ENCODE measurements around the gene CPNE4. TPM values are rescaled to one million over a fixed set of nuclear protein-coding genes. Genes with fewer than 3 reads are reported as not detected.

CPNE4 gene
- total and polyA plus RNA-seq, 9 of the 15 experiments (the other 6 are each of a cell fraction or from before 2014, with no cell fraction given) = not detected

- no peaks in the 10 kb centered on the region for H3K27me3 ChIP-seq (ENCODE audit: control insufficient read depth in 2 of 2, insufficient read depth in 2 of 2, low read length in 2 of 2)
- WGBS (ENCODE audit: insufficient coverage, low coverage, missing lambda C conversion rate) = 0% methylated on average over 1 of the region's 1 CpG
- DNase-seq (ENCODE audit: extremely low read depth in 1 of 4, low spot score in 3 of 4) (no peak), FAIRE-seq (no peak), ATAC-seq (no peak)
- ChIA-PET CTCF (ENCODE audit: low intra/inter-chr PET ratio) (no interaction called here), POLR2A (no interaction called here)
- no peak overlapping the region for H3K4me2 ChIP-seq (ENCODE audit: insufficient read depth, low read length)
- H3K9me1 ChIP-seq (ENCODE audit: control insufficient read depth, insufficient read depth, low read length) = no peaks in the 10 kb centered on the region
- no TSS peak for BruUV-seq (replicated peaks)
- H3K9ac ChIP-seq (ENCODE audit: insufficient read depth in 1 of 2, low read depth in 2 of 2, low read length in 2 of 2) = no peak overlapping the region
- H3K9me3 ChIP-seq (replicated peaks; ENCODE audit: control insufficient read depth, insufficient read depth, low read depth, low read length) = no peaks in the 10 kb centered on the region
- no peak overlapping the region for H3K27ac ChIP-seq (ENCODE audit: extremely low read depth, low read depth, low read length)
- in situ Hi-C loops (cut with MboI) (no loop called here), intact Hi-C loops (cut with micrococcal nuclease) (no loop called here)
- H4K20me1 ChIP-seq (replicated peaks; ENCODE audit: control insufficient read depth, insufficient read depth, low read length) = no peaks in the 10 kb centered on the region
- no peak overlapping the region for H3K4me3 ChIP-seq
- no peaks in the 10 kb centered on the region for H3K79me2 ChIP-seq (ENCODE audit: control insufficient read depth, insufficient read depth, low read length)
- H3K36me3 ChIP-seq (ENCODE audit: control insufficient read depth, insufficient read depth, low read length) = no peaks in the 10 kb centered on the region
- H3K4me1 ChIP-seq (replicated peaks in 1 of 2; ENCODE audit: control insufficient read depth in 2 of 2, insufficient read depth in 2 of 2, low read length in 2 of 2) = no peaks in the 10 kb centered on the region
- H2AFZ ChIP-seq (ENCODE audit: low read depth, low read length) = no peak overlapping the region
- TF ChIP-seq ZKSCAN8 (CRISPR knock-in tag; IDR thresholded peaks at IDR 0.05) = no peak
- no peak for TF ChIP-seq ZNF583 (CRISPR knock-in tag; IDR thresholded peaks at IDR 0.05)
- TF ChIP-seq ZC3H11A (IDR thresholded peaks at IDR 0.05; ENCODE audit: low read depth, low read length) = no peak
- TF ChIP-seq, protein P1, sequence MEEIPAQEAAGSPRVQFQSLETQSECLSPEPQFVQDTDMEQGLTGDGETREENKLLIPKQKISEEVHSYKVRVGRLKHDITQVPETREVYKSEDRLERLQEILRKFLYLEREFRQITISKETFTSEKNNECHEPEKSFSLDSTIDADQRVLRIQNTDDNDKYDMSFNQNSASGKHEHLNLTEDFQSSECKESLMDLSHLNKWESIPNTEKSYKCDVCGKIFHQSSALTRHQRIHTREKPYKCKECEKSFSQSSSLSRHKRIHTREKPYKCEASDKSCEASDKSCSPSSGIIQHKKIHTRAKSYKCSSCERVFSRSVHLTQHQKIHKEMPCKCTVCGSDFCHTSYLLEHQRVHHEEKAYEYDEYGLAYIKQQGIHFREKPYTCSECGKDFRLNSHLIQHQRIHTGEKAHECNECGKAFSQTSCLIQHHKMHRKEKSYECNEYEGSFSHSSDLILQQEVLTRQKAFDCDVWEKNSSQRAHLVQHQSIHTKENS (CRISPR knock-in tag; IDR thresholded peaks at IDR 0.05) = no peak
- TF ChIP-seq POLR2AphosphoS5 (IDR thresholded peaks at IDR 0.05; ENCODE audit: control insufficient read depth, insufficient read depth, low read depth, low read length) = no peak
- TF ChIP-seq TAF1 (IDR thresholded peaks at IDR 0.05; ENCODE audit: control insufficient read depth, extremely low read depth, insufficient read depth, low read length, severe bottlenecking) = no peak
- no peak for TF ChIP-seq SMARCA5 (IDR thresholded peaks at IDR 0.05)
- TF ChIP-seq, protein P2, sequence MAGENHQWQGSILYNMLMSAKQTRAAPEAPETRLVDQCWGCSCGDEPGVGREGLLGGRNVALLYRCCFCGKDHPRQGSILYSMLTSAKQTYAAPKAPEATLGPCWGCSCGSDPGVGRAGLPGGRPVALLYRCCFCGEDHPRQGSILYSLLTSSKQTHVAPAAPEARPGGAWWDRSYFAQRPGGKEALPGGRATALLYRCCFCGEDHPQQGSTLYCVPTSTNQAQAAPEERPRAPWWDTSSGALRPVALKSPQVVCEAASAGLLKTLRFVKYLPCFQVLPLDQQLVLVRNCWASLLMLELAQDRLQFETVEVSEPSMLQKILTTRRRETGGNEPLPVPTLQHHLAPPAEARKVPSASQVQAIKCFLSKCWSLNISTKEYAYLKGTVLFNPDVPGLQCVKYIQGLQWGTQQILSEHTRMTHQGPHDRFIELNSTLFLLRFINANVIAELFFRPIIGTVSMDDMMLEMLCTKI (IDR thresholded peaks at IDR 0.05; ENCODE audit: partially characterized antibody) = no peak
- no peak for TF ChIP-seq ZNF133 (CRISPR knock-in tag; IDR thresholded peaks at IDR 0.05)
- TF ChIP-seq TRIM24 (IDR thresholded peaks at IDR 0.05) = no peak
- TF ChIP-seq RBM15 (IDR thresholded peaks at IDR 0.05; ENCODE audit: insufficient read depth, low read length) = no peak
- no peak for TF ChIP-seq ZNF551 (CRISPR knock-in tag; IDR thresholded peaks at IDR 0.05)
- TF ChIP-seq, protein P3, sequence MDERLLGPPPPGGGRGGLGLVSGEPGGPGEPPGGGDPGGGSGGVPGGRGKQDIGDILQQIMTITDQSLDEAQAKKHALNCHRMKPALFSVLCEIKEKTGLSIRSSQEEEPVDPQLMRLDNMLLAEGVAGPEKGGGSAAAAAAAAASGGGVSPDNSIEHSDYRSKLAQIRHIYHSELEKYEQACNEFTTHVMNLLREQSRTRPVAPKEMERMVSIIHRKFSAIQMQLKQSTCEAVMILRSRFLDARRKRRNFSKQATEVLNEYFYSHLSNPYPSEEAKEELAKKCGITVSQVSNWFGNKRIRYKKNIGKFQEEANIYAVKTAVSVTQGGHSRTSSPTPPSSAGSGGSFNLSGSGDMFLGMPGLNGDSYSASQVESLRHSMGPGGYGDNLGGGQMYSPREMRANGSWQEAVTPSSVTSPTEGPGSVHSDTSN (CRISPR knock-in tag; IDR thresholded peaks at IDR 0.05; ENCODE audit: low read depth) = no peak
- TF ChIP-seq, protein P3 (tag; conservative IDR thresholded peaks at IDR 0.05; ENCODE audit: low read depth) = no peak
- no peak for TF ChIP-seq EP300 (IDR thresholded peaks at IDR 0.05; ENCODE audit: low read length)
Measured at GRCh38 chr3:131612745-131613144, 422.1 kb downstream of the CPNE4 start.

All from K562 (cell line).